Thyroid gland (tissue), 4 donors: ENCODE measurements around the gene TNFRSF11A.

ENCODE experiments used
- CTCF ChIP-seq, 6 experiments: fragments of 200-600 bp in 3 of 6; fragments of 450-650 bp in 3 of 6; sonication (generic) in 3 of 6; IDR thresholded peaks; one replicate each; pipeline ENCODE4 v1.5.1; 2016 to 2019; ENCODE audit warnings: antibody characterized with exemption in 6 of 6, mild to moderate bottlenecking in 2 of 6, inconsistent platforms in 1 of 6, moderate library complexity in 1 of 6
- POLR2A ChIP-seq, 2 donors: fragments of 450-650 bp; IDR thresholded peaks; one replicate each; pipeline ENCODE4 v1.6.1; 2017; ENCODE audit warnings: antibody characterized with exemption in 2 of 2, mild to moderate bottlenecking in 2 of 2, moderate library complexity in 1 of 2

GRCh38 chr18:62384068-62384467, 59.0 kb downstream of the TNFRSF11A start:
- no peak for TF ChIP-seq CTCF (IDR thresholded peaks at IDR 0.05)
- TF ChIP-seq POLR2A (IDR thresholded peaks at IDR 0.05), result no peak
